Dedifferentiated amniotic fluid mesenchymal stem cell (primary cell): ENCODE results near the gene UBE2L5.

Source experiments
- DNase-seq: peaks from one replicate; pipeline ENCODE4 v3.0.0-alpha.2; 2016; ENCODE audit errors: extremely low spot score

The UBE2L5 gene

GRCh38 chr13:30477346-30478195 is 55.3 kb downstream of the UBE2L5 start:
- DNase-seq, result no peak
